KMS-11 (cell line): ENCODE measurements around the gene ASF1B.

Experiments
- H2AFZ ChIP-seq: fragments of 200-600 bp; sonication (generic); 2 replicates; pipeline ENCODE4 v1.6.1; 2016; ENCODE audit warnings: antibody characterized with exemption, mixed run types, low read depth
- H3K27ac ChIP-seq: fragments of 200-600 bp; sonication (generic); 2 replicates; pipeline ENCODE4 v1.6.1; 2016; ENCODE audit warnings: mild to moderate bottlenecking, mixed run types
- H3K27me3 ChIP-seq: fragments of 200-600 bp; sonication (generic); 2 replicates; pipeline ENCODE4 v1.6.1; 2017; ENCODE audit warnings: mild to moderate bottlenecking, low read depth, mixed run types, moderate library complexity; ENCODE audit not compliant: insufficient read depth
- H3K36me3 ChIP-seq: fragments of 200-600 bp; sonication (generic); 2 replicates; pipeline ENCODE4 v1.6.1; 2017; ENCODE audit warnings: mild to moderate bottlenecking, mixed run types; ENCODE audit not compliant: insufficient read depth
- H3K4me1 ChIP-seq: fragments of 200-600 bp; sonication (generic); 2 replicates; pipeline ENCODE4 v1.6.1; 2016; ENCODE audit warnings: mild to moderate bottlenecking, low read depth, mixed run types; ENCODE audit not compliant: poor library complexity, severe bottlenecking
- H3K4me2 ChIP-seq: fragments of 200-600 bp; sonication (generic); 2 replicates; pipeline ENCODE4 v1.7.0; 2016; ENCODE audit warnings: mild to moderate bottlenecking, mixed run types
- H3K4me3 ChIP-seq: fragments of 200-600 bp; sonication (generic); IDR thresholded peaks from 2 replicates; pipeline ENCODE4 v1.6.1; 2017; ENCODE audit warnings: low read depth, low read length, mixed read lengths; ENCODE audit not compliant: insufficient read depth
- H3K79me2 ChIP-seq: fragments of 200-600 bp; sonication (generic); 2 replicates; pipeline ENCODE4 v1.6.1; 2016; ENCODE audit warnings: low read depth, mixed run types; ENCODE audit not compliant: insufficient read depth
- H3K9ac ChIP-seq: fragments of 200-600 bp; sonication (generic); 2 replicates; pipeline ENCODE4 v1.6.1; 2016; ENCODE audit warnings: mild to moderate bottlenecking, mixed run types
- H4K20me1 ChIP-seq: fragments of 200-600 bp; sonication (generic); 2 replicates; pipeline ENCODE4 v1.6.1; 2016; ENCODE audit warnings: mild to moderate bottlenecking, mixed run types; ENCODE audit not compliant: insufficient read depth
- TF ChIP-seq, protein P1 (sequence below): fragments of 200-600 bp; sonication (generic); conservative IDR thresholded peaks from 2 replicates; pipeline ENCODE4 v1.6.1; 2017; ENCODE audit warnings: low read depth, mild to moderate bottlenecking, antibody characterized with exemption, low read length, moderate library complexity, mixed read lengths

Gene ASF1B

DNA sequence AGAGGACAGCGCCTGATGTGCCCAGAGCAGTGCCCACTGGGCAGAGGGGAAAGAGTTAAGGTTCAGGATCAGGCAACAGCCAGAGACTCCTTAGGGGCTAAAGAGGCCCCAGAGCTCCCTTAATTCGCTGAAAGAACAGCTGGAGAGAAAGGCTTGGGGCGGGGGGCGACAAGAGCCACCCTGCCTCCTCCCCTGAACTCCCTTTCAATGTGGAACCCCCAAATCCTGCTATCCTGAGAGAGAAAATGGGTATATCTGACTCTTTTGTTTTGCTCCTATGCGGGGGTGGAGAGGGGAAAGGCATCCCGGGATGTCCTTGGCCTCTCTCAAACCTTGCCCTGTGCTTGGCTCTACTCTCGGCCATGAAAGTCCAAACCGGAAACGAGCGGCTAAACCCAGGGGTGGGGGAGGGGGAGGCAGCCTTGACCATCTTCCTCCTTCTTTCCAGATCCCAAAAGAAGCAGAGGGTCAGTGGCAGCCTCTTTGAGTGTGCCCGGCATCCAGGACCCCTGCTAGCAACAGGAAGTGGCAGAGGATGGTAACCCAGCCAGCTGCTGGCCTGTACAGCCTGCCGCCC, 23.5 kb downstream of the ASF1B start:
- Histone ChIP-seq H3K36me3 (no peaks in the 10 kb centered on the region), H3K79me2 (no peaks in the 10 kb centered on the region; the same call in 1 of the 2 replicates), H3K27ac (no peak overlapping the region), H3K4me3 (no peak overlapping the region), H4K20me1 (no peaks in the 10 kb centered on the region), H3K4me2 (no peak overlapping the region), H3K27me3 (no peaks in the 10 kb centered on the region), H3K9ac (no peak overlapping the region), H2AFZ (no peak overlapping the region), H3K4me1 (peaks cover 10% of the 10 kb centered on the region)
- TF ChIP-seq, protein P1, sequence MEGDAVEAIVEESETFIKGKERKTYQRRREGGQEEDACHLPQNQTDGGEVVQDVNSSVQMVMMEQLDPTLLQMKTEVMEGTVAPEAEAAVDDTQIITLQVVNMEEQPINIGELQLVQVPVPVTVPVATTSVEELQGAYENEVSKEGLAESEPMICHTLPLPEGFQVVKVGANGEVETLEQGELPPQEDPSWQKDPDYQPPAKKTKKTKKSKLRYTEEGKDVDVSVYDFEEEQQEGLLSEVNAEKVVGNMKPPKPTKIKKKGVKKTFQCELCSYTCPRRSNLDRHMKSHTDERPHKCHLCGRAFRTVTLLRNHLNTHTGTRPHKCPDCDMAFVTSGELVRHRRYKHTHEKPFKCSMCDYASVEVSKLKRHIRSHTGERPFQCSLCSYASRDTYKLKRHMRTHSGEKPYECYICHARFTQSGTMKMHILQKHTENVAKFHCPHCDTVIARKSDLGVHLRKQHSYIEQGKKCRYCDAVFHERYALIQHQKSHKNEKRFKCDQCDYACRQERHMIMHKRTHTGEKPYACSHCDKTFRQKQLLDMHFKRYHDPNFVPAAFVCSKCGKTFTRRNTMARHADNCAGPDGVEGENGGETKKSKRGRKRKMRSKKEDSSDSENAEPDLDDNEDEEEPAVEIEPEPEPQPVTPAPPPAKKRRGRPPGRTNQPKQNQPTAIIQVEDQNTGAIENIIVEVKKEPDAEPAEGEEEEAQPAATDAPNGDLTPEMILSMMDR: no peak

DNA sequence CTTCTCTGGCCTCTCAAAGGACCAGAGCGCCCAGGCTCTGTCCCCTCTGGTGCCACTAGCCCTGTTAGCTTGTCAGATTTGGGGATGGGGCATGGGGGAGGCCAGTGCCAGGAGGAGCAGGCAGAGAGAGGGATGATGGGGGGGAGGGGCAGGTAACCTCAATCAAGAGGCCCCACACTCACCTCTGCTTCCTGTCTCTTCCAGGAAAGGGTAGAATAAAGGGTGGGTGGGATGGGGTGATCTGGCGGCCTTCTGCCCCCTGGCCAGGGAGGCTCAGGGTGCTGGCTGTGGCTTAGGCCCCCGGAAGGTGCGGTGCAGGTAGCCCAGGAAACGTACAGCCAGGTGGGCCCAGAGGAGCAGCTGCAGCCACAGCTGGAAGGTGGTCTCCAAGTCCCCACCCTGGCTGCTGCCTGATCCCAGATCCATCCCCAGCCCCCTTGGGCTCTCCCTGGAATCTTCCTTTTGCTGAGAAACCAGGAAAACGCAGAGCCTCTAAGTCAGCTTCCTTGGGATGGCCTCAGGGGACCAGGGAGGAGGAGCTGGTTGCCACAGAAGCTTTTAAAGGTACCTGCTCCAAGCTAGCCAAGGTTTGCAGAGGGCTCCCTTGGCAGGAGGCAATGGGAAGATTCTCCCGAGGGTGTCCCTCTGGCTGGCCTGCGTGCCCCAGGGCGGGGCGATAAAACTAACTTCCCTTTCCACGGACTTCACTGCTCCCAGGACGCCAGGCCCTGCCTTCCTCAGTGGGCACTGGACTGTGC, 24.2 kb downstream of the ASF1B start:
- Histone ChIP-seq H3K4me3 (no peak overlapping the region), H3K79me2 (no peaks in the 10 kb centered on the region; the same call in 1 of the 2 replicates), H3K9ac (no peak overlapping the region), H3K36me3 (no peaks in the 10 kb centered on the region), H3K4me1 (peaks cover 10% of the 10 kb centered on the region), H4K20me1 (no peaks in the 10 kb centered on the region), H3K27me3 (no peaks in the 10 kb centered on the region), H3K4me2 (no peak overlapping the region), H2AFZ (no peak overlapping the region), H3K27ac (no peak overlapping the region)
- TF ChIP-seq, protein P1: no peak

- Histone ChIP-seq H3K36me3 (no peaks in the 10 kb centered on the region), H2AFZ (no peak overlapping the region), H3K27ac (no peak overlapping the region), H3K79me2 (no peaks in the 10 kb centered on the region; the same call in 1 of the 2 replicates), H3K4me1 (peaks cover 7% of the 10 kb centered on the region), H3K4me3 (no peak overlapping the region), H4K20me1 (no peaks in the 10 kb centered on the region), H3K27me3 (no peaks in the 10 kb centered on the region), H3K9ac (no peak overlapping the region), H3K4me2 (no peak overlapping the region)
- TF ChIP-seq, protein P1: no peak
Observed at GRCh38 chr19:14111486-14111885, 24.9 kb downstream of the ASF1B start.

- no peak overlapping the region for H2AFZ ChIP-seq
- no peaks in the 10 kb centered on the region for H3K36me3 ChIP-seq
- H3K4me2 ChIP-seq: no peak overlapping the region
- TF ChIP-seq, protein P1: no peak
- H4K20me1 ChIP-seq: no peaks in the 10 kb centered on the region
- H3K79me2 ChIP-seq: no peaks in the 10 kb centered on the region
- H3K27me3 ChIP-seq: no peaks in the 10 kb centered on the region
- no peak overlapping the region for H3K9ac ChIP-seq
- no peak overlapping the region for H3K27ac ChIP-seq
- H3K4me1 ChIP-seq: peaks cover 3% of the 10 kb centered on the region
- no peak overlapping the region for H3K4me3 ChIP-seq
Observed at GRCh38 chr19:14110650-14111049, 25.7 kb downstream of the ASF1B start.
